Right lobe of liver (tissue), 4 donors: ENCODE data around the gene B3GALNT2.
"Not testable (repeated sequence)": the region's sequence is repeated elsewhere in the genome, so short reads cannot be mapped to it uniquely, and the experiment has no call there.

Source experiments
- CTCF ChIP-seq, 4 donors: fragments of 200-600 bp in 3 of 4; fragments of 450-650 bp in 1 of 4; IDR thresholded peaks; one replicate each; pipeline versions ENCODE4 v1.5.1 to v1.8.0; 2016 to 2022; ENCODE audit warnings: antibody characterized with exemption in 4 of 4, mild to moderate bottlenecking in 2 of 4
- POLR2A ChIP-seq: fragments of 450-650 bp; IDR thresholded peaks from one replicate; pipeline ENCODE4 v1.6.1; 2017; ENCODE audit warnings: antibody characterized with exemption, mild to moderate bottlenecking
- donor health status: DM: no; HTN: no; CAD: no.
- donor health status: DM: no; HTN: no; CAD: no.
- donor health status: DM: no; HTN: yes; CAD: no.

GRCh38 chr1:235546369-235547155, 42.3 kb upstream of the B3GALNT2 start:
- TF ChIP-seq POLR2A; CTCF (IDR thresholded peaks at IDR 0.05): not testable (repeated sequence)
